Frontal cortex (tissue), 4 donors: ENCODE measurements around the gene EPHA4. TPM values are rescaled to one million over a fixed set of nuclear protein-coding genes. Genes with fewer than 3 reads are reported as not detected.

Source experiments
- DNase-seq, 2 donors: peaks; one replicate each; pipeline ENCODE4 v3.0.0; 2012; ENCODE audit warnings: low spot score in 2 of 2
- FAIRE-seq: peaks from 2 replicates; lab custom pipeline; 2012; peaks lifted over from hg19 to GRCh38; lab: Jason Lieb, UNC
- total RNA-seq: library from RNA; depleted of rRNA; stranded (reverse); fragments of >200 nt; gene quantifications from one replicate; pipeline ENCODE4 v1.2.3, GENCODE V29; 2014
- donor health status: control.
- donor health status: control.
- donor health status: control.

The EPHA4 gene
- total RNA-seq, 1 donor from 2014 or later, result 158 TPM

DNA sequence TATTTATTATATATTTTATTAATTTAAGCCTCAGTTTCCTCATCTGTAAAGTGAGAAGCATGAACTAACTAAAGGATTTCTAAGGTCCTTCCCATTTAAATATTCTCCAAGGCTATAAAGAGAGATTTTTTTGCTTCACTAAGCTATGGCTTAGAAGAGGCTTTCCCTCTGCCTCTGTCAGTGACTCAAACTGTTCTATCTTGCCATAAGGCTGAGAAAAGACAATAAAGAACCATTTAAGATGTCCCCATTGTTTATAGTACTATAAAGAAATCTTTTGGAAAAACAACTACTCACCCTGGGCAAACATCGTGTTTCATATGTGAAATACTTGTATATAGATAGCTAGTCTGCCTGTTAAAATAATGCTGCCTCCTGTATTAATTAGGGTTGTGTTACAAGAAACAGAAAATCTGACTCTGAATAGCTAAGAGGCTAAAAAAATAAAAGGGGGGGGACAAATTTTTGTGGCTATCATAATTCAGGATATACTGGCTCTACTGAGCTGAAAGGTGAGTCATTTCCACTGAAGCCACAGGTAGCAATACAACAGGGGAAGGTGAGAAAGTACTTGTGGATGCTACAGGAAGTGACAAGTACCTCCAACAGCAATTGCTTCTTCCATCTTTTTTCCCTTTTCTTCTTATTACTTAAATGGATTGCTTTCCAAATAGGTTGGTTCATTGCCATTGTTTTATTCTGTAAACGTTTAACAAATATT lies 25.4 kb downstream of the EPHA4 start:
- no peak for FAIRE-seq
- DNase-seq, result no peak

DNA sequence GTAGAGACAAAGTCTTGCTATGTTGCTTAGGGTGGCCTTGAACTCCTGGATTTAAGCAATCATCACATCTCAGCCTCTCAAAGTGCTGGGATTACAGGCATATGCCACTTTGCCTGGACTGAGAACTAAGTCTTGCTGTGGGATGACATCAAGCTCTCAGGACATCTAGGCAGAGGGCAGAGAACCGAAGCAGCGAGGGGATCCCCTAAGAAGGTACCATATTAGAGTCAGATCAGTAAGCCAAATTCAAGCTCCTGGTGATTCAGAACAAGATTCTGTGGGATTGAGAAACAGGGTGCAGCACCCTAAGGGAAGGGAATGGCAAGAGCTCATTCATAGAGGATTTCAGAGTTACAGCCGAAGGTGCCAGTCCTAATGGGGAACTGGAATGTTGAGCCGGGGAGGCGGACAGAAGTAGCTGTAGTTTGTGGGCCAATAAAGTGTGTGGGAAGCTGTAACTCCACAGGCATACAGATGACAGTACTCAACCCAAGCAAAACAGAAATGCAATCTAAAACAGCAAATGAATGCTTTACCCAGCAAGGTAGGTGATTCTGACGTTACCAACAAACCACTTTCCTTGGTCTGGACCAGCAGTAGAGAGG lies 30.9 kb downstream of the EPHA4 start:
- DNase-seq (no peak), FAIRE-seq (no peak)

DNA sequence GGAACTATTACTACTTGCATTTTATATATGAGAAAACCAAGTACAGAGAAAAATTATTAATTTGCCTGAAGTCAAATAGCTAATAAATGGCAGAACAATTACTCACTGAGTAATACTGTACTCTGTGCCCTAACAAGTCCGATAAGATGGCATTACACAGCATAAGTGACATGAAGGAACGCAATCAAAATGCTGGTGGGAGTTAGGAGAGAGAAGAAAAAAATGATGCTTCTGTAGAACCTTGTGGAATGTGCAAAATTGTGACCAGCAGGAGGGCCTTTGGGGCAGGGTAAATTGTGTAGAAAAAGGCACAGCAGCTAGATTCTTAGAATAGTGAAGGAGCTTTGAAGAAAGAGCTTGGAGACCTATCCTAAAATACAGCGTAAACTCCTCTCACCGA lies 32.9 kb downstream of the EPHA4 start:
- no peak for FAIRE-seq
- DNase-seq, result no peak

DNA sequence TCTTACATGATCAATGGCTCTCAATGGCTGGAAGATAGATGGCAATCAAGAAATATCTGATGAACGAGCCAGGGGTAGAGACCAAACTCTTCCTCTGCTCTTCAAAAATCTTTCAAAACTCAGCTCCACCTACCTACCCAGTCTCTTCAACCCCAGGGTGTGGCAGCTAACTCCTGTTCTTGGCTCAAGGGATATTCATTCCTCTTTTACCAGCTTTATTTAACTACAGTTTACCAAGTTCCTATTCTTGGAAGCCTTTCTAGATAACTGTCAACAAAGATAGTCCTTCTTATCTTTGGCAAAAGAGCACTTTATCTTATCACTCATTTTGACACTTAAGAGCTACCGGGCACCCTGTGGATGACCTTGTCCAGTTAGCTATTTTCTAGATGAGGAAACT lies 36.3 kb downstream of the EPHA4 start:
- FAIRE-seq, result no peak

DNA sequence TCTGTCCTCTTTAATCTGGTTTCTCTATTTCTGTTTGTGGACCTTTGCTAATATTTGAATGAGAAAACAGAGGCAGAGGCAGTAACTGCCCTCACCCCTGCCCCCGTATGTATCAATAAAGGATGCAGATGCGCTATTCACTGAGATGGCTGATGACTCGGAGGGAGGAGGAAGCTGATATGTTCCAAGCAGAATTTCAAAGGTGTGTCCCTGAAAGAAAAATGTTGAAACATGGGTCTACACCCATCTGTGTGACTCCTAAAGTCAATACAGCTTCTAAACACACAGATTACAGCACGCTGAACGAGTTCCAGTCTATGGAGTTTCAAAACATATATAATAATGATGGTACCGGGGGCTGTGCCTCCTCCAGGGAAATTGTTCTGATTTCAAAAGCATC lies 38.8 kb downstream of the EPHA4 start:
- FAIRE-seq (no peak), DNase-seq (no peak)

More for the DNA sequence above, 36.3 kb downstream of the EPHA4 start:
- no peak for DNase-seq

DNA sequence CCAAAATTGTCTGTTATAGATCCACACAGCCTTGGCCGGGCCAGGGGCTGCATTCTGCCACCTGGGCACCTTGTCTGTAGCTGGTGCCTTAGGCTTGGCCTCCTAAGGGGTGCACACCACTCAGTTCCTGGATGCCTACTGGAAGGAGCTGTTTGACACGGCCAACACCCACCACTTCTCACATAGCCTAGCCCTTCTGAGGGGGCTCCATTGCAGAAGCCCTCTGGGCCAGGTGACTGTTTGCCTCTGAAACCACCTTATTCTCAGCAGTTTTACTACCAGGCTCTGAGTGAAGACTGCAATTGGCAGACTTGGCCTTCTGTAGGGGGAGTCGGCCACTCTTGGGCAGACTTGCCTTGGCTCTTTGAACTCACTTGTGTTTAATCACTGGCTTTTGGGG lies 39.5 kb downstream of the EPHA4 start:
- no peak for DNase-seq
- FAIRE-seq, result no peak

DNA sequence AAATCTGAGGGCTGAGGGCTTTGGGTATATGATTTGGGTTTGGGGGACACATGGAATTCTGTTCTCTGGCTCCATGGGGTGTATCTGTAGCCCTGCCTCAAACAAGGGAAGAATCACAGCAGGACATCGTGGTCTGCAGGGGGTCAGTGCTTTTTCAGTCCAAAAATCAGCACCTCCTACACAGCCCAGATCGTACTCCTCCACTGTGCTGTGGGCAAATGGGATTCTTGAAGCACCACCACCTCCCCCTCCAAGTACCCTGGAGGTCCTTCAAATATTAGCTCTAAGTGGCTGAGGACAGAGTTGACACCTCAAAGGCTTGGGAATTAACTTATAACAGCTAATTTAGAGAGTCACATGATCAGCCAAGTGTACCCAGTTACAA lies 41.5 kb downstream of the EPHA4 start:
- FAIRE-seq, result no peak
- DNase-seq, result no peak

DNA sequence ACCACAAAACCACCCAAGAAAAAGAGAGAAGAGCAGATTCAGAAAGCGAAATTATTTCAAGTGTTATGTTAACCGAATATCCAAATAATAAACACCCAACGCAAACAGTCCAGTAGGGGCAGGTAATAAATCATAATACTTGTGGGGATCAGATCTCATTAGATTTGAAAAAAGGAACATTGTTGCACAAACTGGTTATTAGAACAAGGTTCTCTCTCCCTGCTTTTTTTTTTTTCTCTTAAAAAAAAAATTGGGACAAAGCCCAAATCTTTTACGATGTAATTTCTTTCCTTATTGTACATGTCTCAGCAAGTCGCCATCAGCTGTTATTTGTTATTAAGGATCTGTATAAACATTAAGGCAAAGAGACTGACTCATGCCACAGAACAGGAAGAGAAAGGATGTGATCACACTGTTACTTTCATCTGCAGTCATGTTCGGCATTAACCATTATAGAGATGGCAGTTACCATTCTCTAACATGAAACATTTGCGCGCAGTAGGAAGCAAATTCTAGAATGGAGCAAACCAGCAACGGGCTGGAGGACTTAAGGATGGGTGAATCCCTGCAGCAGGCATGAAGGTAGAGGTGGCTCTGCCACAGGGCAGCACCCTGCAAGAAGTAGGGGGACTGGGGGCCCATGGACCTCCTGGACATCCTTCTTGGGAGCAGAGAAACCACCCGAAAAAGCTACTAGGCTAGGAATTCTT lies 42.0 kb downstream of the EPHA4 start:
- FAIRE-seq (no peak), DNase-seq (no peak)

DNA sequence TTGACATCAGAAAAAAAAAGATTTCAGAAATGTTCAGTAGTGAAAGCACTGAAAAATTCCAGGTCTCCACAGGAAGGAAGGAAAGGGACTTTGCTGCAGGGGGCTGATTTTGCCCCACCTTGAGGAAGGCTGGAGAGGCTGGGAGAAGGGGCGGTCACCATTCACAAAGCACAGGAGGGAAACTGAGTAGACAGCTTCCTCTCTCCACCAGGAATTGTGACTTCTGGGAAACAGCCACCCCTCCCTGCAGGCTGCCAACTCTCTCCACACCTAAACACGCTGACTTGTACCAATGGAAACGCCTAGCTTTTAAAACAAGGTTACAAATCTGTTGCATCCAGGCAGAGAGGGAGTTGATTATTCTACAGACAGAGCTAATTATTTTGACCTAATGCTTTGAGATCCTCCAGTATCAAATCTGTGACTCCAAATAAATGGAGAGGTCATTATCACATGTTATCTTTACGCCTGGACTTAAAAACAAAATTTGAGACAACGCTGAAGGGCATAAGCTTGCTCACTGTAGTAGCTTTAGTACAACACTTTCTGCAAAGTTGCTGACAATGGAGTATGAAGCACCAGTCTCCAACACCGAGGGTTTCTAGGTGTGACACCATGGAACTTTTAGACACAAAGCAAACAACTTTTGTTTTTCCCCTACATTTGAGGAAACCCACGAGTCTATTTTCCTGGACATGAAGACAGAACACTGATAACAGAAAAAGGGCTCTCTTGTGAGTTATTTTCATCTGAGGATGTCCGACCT lies 42.7 kb downstream of the EPHA4 start:
- no peak for DNase-seq

DNA sequence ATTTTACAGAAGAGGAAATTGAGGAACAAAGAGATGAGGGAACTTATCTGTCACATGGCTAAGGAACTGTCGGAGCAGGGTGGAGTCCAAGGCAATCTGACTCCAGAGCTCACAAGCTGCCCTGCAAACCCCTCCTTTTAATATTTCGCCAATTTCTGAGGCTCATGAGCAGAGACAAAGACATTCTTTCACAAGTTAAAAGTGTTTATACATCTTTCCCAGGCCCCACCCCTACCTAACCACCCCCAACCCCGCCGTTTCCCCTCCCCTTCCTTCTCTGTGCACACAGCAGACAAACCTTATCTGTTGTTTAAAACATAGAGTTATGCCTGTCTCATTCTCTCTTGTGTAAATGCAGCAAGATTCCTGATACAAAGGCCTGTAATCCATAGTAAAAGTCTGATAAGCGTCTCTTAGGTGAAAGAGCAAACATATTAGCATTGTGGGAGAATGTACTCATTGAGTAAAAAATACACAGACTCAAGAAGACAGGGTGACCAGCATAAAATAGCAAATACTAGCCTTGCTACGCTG lies 44.3 kb downstream of the EPHA4 start:
- FAIRE-seq (no peak), DNase-seq (no peak)

More for the DNA sequence above, 42.7 kb downstream of the EPHA4 start:
- no peak for FAIRE-seq

DNA sequence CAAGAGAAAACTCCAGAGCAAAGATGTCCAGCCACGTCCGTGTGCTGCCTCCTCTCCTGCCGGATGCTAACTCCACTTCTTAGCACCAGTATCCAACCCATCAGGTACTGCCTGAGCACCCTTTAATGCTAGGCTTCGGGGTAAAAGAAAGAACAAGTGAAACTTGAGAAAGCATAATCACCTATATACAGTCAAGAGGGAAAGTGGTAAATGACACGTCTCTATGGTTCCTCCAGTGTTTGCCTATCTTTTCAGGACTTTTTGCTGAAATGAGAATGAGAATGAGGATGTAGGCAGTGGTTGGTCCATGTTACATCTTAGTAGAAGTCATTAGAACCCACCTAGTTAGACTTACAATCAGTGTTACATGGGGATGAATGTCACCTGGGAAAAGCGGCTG lies 47.9 kb downstream of the EPHA4 start:
- FAIRE-seq, result no peak
- DNase-seq, result no peak

DNA sequence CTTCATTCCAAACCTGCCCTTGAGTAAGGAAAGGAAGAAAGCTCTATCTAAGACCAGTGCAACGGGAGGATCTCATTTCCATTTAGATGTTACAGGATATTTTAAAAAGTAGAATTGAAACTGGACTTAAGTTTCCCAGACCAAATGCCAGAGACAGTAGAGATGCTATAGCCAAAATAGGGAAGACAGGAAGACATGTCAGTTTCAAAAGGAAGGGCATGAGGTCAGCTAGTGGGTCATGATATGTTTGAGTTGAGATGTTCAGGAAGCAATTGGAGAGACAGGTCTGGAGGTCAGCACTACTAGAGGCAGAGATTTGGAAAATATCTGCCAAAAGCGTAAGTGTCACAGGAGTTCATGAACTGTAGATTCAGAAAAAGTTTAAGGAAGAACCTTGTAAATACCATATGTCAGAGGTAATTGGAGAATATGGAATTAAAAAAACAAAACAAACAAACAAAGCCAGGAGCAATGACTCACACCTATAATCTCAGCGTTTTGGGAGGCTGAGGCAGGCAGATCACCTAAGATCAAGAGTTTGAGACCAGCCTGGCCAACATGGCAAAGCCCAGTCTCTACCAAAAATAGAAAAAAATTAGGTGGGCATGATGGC lies 50.8 kb downstream of the EPHA4 start:
- FAIRE-seq (no peak), DNase-seq (no peak)

DNA sequence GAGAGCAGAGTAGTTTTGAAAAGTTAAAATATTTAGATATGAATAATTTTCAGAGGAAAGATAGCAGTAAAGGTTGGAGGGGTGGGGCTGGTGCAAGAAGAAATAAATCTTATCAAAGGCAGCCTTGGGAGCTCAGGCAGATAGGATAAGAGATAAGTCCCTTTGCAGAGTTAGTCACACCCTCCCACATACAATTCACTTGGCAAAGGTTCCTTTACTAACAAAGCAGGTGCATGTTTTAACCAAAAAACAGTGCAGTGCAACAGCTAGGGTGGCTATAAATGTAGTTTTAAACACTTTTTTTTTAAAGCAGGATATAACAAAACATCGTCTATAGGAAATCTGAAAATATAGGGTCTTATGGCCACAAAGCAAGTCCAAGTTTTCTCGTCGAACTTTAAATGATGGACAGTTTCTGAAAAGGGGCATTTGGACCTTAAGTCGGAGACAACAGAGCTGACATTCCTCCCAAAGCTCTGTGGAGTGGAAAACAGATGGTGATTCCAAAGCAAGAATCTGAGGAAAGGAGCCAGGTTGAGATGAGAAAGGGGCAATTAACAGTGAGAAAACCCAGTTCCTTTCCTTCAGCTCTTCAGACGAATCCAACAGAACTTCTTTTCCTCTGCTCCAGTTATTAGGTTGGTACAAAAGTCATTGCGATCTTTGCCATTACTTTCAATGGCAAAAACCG lies 53.0 kb downstream of the EPHA4 start:
- no peak for DNase-seq
- no peak for FAIRE-seq

DNA sequence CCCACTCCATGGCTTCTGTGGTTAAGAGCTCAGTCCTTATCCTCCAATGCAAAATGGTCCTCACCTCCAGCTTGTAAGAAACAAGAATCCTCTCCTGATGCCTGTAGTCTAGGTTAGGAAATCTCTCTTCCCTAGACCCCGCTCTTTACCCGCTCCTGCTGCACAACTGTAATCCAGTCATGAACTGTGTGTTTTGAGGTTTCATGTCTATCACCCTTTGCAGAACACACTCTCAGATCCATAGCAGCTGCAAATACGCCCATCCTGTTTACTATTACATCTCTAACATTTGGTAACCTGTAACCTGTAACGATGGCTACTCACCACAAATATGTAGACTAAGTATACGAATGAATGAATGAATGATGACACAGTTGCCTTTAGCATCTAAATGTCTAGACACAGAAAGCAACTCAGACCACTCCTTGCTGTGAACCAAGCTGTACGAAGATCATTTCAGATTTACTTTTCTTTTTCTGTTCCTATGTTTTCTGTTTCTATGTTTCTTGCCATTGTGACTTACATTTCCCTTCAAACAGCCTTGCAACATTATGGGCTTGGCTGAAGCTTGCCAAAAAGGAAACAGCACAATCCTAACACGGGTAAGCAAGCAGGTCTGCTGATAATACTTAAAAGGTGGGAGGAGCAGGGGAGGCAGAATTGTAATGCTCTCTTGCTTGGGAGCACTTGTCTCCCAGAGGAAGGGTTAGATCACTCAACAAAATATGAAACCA lies 53.7 kb downstream of the EPHA4 start:
- FAIRE-seq, result no peak
- no peak for DNase-seq

DNA sequence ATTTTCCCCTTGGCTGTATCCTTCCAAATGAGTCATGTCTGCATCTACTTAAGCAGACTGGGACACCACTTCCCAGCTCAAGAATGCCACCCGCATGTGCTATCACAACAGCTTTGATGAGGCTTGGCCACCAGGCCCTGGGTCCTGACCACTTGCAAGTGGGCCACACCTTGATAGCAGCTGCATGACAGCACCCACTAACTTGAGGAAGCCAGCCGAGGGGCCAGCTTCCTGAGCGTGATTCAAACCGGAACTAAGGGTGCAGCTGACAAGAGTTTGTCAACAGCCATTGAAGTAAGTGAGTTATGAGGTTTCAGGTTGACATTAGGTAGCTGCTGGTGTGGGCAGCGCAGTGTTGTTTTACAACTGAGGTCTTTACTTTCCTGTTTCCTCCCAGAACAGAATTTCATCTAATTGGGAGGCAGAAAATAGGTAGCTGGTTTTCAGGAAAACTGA lies 54.4 kb downstream of the EPHA4 start:
- DNase-seq (no peak), FAIRE-seq (no peak)

DNA sequence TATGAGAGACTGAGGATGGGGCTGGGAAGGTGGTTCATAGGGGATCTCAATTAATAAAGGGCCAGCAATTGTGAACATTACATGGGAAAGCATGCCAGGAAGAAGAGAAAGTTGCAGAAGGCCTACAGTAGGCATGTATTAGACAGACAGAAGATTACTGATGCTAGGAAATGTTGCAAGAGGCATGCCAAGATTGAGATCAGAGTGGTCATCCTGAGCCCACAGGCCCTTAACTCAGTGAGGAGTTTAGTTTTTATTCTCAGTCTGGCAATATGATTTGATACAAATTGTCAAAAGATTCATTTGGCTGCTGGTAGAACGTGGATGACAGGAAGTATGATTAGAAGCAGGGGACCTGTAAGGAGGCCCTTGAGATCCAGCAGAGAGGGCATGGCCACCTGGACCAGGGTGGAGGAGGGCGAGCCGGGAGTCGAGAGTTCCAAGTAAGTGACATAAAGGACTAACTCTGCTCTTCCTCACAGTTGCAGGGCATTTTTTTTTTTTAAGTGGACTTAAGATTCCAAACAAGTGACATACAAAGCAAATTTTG lies 54.9 kb downstream of the EPHA4 start:
- FAIRE-seq (no peak), DNase-seq (no peak)

DNA sequence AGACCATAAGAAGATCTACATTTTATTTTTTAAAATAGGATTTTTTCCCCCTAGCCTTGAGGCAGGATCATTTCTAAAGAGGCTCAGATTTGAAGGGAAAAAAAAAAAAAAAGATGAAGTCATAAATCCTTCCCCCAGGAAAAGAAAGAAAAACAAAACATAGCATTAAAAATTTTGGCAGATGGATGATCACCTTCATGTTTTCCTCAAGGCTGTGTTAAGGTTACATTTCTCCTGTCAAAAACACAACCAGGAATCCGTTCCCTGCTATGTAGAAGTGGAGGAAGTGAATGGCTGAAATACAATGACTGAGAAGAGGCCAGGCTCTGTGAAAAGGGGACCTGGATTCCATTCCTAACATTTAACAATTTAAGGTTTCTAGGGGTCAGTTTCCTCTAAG lies 56.2 kb downstream of the EPHA4 start:
- FAIRE-seq (no peak), DNase-seq (no peak)

DNA sequence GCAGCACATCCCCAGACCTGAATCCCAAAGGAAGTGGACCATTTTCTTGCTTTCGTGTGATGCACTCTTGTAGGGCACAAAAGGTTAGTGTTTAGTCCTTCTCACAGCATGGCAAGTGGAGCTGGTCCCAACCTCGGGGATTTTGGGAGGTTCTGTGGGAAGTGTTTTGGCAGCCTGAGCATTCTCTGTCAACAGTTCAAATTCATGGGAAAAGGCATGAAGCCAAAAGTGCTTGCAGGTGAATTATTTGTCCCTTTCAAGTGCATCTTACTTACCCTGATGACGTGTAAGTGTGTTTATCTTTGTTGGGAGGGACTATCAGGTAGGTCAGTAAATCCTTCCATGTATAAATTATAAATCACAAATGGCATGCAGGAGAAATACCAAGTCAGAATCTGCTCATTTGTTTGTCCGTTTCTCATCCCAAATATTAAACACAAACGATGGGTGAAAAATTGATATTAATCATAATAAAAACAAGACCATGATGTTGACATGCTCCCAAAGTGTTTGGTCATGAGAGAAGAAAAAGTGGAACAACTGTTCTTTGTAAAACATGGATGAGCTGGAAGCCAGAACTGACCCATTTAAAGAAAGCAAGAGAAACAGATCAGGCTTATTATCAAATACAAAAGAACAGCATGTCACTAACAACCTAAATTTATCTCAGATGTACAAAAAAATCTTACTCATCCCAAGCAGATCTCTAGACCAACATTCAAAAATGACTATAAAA lies 57.6 kb downstream of the EPHA4 start:
- FAIRE-seq, result no peak

More for the DNA sequence above, 57.6 kb downstream of the EPHA4 start:
- DNase-seq, result no peak
